Muscle of arm (tissue), 12 donors: Measurements from ENCODE around the gene IP6K1. TPM values are rescaled to one million over a fixed set of nuclear protein-coding genes. Genes with fewer than 3 reads are reported as not detected.

Experiments used
- DNase-seq: peaks from one replicate; pipeline ENCODE4 v3.0.0-alpha.2; 2013
- polyA plus RNA-seq, 12 donors: library from polyadenylated mRNA; unstranded; fragments of 120-200 nt; gene quantifications; one replicate each; pipeline ENCODE4 v1.2.1, GENCODE V29; 2013; ENCODE audit not compliant: insufficient read length in 12 of 12

IP6K1 gene
- polyA plus RNA-seq, 12 donors: 17.8 to 37.0 (median 25.4) TPM; not detected in 1

DNA sequence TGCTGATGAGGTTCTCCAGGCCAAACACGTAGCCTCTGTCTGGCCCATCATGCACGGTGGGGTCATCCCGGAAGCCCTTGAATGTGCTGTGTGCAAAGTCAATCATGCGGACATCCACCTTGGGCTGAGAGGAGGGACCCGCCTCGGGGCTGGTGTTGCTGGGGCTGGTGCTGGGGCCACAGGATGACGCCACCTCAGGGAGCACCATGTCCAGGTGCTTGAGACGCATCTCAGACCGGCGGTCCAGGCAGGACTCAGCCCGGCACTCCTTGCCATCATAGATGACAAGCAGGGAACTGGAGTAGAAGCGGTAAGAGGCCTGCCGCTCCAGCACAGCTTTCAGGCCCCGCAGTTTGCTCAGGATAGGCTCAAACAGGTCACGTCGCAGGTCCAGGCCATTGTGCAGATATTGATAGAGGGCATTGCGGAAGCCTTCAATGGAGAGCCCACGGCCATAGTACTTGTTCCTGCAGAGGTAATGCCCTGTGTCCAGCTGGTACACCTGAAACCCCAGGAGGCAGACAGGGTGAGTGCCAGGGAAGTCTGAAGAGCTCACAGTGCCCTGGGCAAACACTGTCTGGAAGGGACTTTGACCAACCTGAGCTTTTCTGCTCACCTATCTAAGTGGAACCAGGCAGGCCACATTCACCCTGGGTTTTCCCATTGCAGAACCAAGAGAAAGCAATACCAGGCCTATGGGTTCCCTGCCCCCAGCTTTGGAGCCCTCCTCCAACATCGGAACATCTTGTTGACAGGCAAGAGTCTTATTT, 59.0 kb downstream of the IP6K1 start:
- DNase-seq: no peak

DNA sequence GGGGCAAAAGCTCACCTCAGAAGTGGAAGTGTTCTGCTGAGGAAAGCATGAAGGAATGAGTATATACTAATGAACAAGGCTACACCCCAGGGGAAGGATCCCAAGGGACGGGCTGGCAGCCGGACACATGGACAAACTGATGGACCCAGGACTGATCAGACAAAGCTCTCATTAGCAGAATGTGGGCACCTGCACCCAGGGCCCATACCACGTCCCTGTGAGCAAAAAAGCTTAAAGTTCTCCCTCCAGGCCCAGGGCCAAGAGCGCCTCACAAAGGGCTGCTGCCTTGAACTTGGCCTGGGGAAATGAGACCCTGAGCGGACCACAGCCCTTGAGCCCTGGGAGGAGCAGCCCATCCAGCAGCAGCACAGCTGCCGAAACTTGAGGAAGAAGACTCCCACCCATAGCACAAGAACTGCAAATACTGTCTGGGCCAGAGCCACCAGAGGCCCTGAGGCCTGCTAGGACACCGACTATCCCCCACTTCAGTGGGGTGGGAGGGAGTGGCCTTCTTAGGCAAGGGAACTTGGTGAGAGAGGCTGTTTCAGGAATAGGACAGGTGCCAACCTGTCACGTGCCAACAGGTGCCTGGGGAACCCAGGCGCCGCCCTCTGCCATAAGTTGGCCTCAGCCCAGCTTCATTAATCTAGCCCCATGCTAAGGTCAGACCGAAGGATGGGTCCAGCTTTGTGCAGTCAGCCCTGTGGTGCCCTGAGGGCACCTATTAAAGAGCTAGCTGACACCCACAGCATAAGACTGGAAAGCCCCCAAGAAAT, 60.2 kb downstream of the IP6K1 start:
- no peak for DNase-seq

DNA sequence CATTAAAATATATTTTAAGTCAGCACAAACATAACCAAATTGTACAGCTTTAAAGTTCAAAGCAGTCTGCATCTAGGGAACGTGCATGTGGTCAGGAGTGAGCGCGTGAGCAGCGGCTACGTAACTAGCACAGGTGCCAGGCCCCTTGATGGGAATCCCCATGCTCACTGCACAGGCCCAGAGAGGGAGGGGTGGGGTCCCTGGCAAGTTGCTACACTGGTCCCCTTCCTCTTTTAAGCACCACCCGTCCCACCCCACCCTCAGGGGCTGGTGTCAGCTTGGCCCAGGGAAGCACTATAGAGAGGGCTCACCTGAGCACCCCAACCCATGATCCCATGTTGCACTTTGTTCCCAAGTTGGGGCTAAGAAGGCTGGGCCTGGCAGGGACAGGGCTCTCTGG, 61.8 kb downstream of the IP6K1 start:
- DNase-seq: no peak

DNA sequence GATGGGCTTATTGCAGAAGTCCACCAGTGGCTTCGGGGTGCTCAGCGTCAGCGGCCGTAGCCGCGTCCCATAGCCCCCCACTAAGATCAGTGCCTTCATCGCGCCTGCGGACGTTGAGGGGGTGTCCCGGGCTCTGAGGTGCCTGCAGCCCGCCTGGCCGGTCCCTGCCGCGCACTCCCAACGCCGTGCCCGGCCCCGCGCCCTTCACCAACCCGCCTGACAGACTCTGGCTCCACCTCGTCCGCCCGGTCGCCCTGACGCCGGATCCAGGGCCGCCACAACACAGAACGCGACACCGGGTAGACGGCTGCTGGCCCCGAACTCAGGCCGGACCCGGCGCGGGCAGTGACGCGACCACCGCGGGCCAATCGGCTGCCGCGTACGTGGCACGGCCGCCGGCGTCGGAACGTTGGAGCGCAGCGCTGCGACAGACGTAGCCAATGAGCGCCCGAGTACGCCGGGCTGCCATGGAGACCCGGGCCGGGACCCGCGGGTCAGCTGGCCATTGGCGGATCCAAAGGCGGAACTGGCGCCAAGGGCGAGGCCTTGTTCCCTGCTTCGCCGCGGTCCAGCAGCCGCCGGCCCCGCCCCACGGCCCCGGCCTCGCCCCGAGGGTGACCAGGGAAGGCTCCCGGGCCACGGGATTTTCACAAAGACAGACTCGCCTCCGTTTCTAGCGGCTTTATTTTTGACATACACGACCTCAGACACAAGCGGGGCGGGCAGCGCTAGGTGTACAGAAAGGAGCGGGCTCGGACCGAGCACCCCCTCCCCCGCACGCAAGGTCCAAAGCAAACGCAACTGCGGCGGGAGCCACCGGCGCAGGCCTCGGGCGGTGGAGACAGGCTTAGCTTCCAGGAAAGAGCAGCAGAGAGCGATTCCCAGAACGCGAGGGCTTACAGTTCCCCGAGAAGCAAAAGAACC, 62.5 kb downstream of the IP6K1 start, which contains the start of gene GMPPB:
Gene GMPPB (minus strand): TSS at position 324 of the 924 bp plus-strand sequence. CDS start 225 bp downstream, at position 99.
- DNase-seq: peak; percentile 98

DNA sequence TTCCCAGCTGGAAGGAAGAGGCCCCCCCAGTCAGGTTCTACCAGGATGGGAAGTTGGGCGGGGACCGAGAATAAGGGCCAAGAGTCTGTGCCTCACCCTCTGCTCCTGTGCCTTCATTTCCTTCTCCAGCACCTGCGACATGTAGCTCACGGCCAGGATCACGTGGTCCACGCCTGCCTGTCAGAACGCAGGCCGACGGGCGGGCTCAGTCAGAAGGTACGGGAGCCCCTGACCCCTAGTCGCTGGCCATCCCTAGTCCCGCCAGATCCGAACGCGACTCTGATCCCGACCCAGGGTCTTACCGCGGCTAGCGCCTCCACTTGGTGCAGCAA, 63.1 kb downstream of the IP6K1 start:
- DNase-seq: no peak

DNA sequence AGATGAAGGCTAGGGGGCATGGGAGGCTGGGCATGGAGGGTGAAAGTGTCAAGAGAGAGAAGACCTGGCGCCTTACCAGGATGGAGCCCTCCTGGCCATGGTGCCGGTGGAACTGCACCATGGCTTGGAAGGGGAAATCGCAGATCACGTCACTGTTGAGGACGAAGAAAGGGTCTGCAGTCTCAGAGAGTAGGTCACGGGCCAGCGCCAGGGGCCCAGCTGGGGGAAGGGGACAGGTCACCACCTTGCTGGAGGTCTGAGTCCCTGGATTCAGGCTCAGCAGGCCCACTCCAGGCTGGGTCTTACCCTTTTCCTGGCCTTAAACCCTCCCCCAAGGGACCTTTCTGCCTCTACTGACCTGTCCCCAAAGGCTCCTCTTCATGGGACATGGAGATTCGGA, 63.4 kb downstream of the IP6K1 start:
- DNase-seq: no peak

DNA sequence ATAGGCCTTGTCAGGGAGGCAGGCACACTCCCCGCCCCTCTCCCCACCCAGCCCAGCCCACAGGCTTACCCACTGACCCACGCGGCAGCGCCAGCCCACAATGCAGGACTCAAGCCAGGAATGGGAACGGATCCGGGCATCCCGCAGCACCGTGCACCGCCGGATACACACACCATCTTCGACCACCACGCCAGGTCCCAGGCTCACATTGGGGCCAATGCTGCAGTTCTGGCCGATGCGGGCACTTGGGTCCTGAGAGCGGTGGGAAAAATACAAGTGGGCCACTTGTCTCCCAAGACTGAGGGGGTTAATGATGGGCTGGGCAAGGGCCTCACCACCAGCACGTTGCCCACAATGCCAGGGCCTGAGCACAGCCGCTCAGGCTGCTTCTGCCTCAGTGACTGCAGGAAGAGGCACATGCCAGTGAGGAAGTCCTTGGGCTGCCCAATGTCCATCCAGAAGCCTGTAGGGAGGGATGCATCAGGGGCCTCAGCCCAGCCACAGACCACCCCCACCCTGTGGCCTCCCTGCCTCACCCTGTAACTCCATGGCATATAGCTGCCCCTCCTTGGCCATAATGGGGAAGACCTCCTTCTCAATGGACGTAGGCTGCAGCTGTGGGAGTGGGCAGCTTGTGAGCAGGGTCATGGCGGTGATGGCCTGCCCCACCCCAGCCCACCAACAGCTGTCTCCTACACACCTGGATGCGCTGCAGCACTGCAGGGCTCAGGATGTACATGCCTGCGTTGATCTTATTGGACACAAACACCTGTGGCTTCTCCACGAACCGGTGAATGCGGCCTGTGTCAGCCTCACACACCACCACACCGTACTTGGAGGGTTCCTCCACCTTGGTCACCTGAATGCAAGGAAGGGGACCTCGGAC, 64.2 kb downstream of the IP6K1 start:
- DNase-seq: no peak

DNA sequence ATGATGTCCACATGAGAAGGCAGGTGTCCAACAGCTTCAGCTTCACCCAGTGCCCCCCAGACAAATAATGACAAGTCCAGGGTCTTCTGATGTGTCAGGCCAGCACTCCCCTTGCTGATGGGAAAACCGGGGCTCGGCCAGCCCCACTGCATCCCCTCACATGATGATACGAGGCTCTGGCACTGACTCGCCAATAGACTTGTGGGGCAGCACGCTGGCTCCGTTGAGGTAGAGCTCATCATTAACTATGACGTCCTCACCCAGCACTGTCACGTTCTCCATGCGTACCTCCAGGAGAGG, 64.8 kb downstream of the IP6K1 start:
- DNase-seq: no peak

DNA sequence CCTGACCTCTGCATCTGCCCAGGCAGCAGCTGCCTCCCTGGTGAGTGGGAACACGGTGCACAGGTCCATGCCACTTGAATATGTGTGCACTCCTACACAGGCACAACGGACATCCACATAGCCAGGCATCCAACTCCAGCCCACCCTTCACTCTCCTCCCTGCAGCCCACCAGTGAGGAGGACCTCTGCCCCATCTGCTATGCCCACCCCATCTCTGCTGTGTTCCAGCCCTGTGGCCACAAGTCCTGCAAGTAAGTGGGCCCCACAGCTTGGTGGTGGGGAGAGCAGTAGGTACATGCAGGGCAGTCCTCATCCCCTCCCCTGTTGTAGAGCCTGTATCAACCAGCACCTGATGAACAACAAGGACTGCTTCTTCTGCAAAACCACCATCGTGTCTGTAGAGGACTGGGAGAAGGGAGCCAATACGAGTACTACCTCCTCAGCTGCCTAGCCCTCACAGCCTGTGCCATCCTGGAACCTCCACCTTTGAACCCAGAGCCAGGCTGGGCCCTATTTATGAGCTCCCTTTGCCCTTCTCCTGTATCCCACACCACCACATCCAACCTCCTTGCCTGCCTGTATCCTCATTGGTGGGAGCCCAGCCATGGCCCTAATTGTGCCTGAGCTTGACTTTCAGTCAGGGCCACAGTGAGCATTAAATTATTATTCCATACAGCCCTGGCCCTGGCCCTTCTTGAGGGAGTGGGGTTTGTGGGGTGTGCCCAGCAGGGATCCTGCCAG, 65.3 kb downstream of the IP6K1 start:
- no peak for DNase-seq

DNA sequence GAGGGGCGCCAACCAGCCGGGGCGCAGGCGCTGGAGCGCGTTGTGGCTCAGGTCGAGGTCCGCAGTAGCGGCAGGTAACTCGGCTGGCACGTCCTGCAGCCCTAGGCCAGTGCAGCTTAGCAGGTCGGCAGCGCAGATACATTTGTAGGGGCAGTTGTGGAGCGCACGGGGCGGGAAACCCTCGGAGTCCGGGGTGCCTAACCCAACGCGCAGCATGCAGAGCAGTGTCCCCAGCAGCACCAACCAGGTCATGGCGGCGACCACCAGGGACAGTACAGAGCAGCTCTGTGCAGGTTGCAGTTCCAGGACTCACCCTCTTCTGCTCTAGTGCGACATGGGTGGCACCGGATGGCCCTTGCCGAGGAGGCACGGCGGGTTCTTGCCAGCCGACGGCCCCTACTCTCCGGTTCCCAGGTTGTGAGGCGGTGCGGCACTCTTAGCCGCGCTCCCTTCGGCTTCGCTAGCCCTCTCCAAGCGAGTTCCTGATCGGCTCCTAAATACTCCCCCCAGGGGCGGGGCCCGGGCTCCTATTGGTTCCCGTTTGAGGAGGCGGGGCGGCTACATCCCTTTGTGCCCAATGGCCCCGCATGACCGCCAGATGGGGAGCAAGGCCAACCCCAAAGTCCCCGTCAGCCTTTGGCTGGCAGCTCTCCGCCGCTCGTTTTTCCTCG, 67.0 kb downstream of the IP6K1 start, which contains the start of gene AMIGO3:
Gene AMIGO3 (minus strand): TSS at position 471 of the 671 bp plus-strand sequence. CDS start 219 bp downstream, at position 252.
- peak; percentile 92 for DNase-seq

DNA sequence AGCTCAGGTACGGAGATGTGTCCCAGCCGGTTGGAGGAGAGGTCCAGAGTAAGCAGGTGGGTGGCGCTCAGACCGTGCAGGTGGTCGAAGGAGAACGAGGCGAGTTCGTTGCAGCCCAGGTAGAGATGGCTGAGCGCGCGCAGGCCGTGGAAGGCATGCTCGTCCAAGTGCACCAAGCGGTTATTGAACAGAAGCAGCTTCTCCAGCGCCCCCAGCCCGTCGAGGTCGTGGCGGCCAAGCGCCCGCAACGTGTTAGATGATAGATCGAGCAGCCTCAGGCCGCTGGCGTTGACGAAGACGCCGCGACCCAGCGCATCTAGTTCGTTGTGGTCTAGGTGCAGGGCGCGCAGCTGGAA, 67.5 kb downstream of the IP6K1 start:
- no peak for DNase-seq

DNA sequence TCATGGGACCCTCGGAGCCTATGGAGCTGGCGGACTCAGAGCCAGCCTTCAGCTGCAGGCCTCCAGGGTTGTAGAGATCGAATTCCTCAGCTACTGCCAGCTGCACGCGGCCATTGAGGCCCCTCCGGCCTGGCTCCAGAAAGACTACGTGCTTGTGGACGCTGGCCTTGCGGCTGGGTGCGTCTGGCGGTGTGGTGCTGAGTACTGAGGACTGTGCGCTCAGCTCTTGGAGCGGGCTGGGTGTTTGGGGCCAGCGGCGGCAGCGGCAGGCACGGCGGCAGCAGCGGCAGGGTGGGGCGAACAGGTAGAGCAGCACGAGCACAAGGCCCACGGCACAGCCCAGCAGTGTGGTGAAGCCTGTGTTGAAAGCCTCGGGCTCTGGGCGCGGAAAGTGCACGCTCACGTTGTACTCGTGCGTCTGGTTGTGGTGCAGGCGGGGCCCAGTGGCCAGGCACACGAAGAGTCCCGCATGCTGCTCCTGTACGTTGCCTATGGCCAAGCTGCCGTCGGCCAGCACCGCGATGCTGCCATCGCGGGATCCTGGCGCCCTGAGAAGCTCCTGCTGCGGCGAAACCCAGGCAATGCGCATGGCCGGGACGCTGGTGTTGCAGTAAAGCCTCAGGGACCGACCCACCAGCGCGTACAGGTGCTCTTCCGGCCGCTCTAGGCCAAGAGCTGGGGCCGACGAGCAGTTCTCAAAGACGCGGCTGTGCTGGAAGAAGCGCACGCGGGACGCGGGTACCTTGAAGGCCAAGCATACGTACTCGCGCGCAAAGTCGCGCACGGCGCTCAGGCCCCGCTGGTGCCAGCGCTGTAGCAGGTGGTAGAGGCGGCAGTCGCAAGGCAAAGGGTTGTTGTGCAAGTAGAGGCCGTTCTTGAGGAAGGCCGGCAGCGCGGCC, 68.1 kb downstream of the IP6K1 start:
- no peak for DNase-seq

DNA sequence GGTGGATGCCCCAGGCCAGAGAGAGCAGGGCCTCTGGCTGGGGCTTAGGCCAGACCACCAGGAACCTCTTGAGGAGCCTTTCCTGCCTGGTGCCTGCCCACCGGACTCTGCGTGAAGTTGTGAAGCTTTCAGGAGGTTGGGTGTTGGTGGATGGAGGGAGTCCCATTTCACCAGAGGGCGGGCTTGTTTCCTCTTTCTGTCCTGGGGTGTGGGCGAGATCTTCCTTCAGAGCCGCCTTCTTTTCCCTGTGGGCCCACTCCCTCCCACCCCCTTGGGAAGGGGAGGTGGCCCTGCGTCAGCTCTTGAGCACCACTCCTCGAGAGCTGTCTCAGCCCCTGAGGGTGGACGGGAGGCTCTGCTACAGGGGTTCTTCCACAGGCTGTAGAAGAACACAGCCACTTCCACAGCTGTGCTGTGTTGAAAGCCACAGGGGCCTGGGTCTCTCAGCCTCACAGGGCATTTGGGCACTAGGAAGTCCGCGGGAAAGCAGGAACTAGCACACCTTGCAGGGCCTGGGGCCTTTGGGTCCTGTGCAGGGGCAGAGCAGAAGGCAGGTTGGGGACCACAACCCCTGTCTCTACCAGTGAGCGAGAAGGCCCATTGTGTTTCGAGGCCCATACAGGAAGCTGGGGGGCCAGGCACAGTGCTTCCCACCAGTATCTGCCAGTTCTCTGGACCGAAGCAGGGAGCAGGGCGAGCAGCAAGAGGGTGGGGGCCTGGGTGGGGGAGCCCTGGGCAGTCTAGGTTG, 69.0 kb downstream of the IP6K1 start:
- no peak for DNase-seq

DNA sequence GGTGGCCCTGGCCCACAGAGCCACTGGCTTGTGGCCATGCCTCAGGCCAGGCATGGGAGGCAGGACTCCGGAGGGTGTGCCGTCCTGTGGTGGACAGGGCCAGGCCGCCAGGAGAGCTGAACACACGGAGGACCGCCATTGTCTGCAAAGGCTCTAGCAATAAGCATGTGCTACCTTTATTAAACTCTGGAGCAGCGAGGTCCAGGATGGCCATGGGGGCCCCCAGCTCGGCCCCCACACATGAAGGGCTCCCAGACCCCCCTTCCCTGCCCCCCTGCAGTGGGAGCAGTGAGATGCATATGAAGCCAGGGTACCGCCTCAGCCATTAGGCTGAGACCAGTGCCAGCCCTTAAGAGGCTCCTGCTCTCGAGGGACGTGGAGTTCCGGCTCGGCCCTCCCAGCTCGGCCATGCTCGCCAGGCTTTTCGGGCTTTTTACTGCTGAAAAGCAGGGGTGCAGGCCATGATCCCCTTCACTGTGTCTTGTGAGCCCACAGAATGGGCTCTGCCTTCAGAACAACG, 69.6 kb downstream of the IP6K1 start:
- no peak for DNase-seq

DNA sequence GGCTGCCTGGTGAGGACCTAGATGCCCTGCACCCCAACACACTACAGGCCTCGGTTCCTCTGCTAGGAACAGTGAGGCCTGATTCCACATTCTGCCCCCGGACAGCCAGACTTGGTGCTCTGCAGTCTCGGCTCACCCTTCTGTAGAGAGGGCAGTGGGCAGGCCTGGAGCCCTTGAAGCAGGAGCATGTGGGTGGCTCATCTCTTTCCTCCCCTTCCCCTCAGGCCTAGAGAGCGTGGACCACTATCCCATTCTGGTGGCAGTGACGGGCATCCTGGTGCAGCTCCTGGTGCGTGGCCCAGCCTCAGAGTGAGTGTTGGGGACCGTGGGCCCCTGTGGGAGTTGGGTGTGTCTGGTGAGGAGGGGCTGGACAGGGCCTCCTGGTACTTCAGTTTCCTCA, 70.2 kb downstream of the IP6K1 start:
- no peak for DNase-seq

DNA sequence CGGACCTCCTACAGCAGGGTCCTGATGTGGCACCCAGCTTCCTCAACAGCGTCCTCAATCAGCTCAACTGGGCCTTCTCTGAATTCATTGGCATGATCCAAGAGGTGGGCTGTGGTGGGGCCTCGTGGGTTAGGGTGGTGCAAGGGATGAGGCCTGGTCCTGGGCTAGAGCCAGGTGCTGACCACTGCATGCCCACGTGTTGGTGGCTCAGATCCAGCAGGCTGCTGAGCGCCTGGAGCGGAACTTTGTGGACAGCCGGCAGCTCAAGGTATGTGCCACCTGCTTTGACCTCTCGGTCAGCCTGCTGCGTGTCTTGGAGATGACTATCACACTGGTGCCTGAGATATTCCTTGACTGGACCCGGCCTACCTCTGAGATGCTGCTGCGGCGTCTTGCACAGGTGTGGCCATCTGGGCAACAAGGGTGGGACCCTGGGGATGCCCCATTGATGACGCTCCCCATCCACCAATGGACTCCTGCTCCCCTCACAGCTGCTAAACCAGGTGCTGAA, 70.7 kb downstream of the IP6K1 start:
- no peak for DNase-seq

DNA sequence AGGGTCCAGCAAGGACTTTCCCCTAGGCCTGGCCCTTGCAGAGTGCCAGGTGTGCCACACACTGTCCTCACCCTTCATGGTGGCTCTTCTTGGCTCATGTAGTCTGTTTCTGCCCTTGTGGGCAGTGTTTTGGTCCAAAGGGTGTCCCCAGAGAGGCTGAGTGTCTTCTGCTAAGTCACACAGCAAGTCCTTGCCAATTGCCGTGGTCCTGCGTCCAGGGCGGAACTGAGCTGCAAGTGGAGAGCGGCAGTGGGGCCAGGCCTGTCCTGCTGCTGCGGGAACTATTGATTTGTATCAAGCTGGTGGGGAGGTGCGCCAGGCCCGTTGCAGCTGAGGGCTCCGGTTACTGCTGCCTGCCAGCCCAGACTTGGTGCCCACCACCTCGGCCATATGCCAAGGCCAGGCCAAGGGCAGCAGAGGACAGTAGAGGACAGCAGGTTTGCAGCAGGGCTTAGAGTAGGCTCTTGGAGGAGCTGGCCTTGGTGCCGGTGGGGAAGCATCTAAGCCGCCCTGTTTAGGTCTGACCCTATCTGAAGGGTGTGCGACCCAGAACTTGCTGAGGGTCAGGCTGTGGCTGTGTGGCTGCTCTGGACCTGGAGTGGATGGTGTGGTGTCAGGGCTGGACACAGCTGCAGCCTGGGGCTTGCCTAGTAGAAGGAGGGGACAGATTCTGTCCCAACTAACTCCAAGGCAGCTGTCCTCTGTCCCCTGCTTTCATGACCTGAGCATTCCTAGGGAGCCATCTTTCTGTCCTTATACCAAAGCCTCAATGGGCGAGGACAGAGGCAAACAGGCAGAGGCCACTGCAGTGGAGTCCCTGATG, 71.4 kb downstream of the IP6K1 start:
- no peak for DNase-seq
